MM.1S (cell line): Measurements from ENCODE around the gene SPRED2.

Source experiments
- DNase-seq: peaks from one replicate; pipeline ENCODE4 v3.0.0-alpha.2; 2015
- H2AFZ ChIP-seq: fragments of 300-600 bp; sonication (generic); 2 replicates; pipeline ENCODE4 v1.6.0; 2016; ENCODE audit warnings: antibody characterized with exemption, low read length
- H3F3A ChIP-seq: fragments of 300-600 bp; sonication (generic); 2 replicates; pipeline ENCODE4 v1.6.1; 2016; ENCODE audit warnings: mild to moderate bottlenecking, antibody characterized with exemption, low read length, moderate library complexity, mixed read lengths; ENCODE audit not compliant: insufficient read depth
- H3K27ac ChIP-seq: fragments of 300-600 bp; sonication (generic); 2 replicates; pipeline ENCODE4 v1.5.1; 2016; ENCODE audit warnings: mild to moderate bottlenecking, low read length
- H3K27me3 ChIP-seq: fragments of 300-600 bp; sonication (generic); replicated peaks from 2 replicates; pipeline ENCODE4 v1.6.0; 2016; ENCODE audit warnings: low read length; ENCODE audit not compliant: insufficient read depth
- H3K36me3 ChIP-seq: fragments of 300-600 bp; sonication (generic); replicated peaks from 2 replicates; pipeline ENCODE4 v1.6.1; 2016; ENCODE audit warnings: mild to moderate bottlenecking, low read length, mixed read lengths; ENCODE audit not compliant: insufficient read depth
- H3K4me1 ChIP-seq: fragments of 300-600 bp; sonication (generic); 2 replicates; pipeline ENCODE4 v1.6.1; 2016; ENCODE audit warnings: low read length, mixed read lengths
- H3K4me2 ChIP-seq: fragments of 300-600 bp; sonication (generic); 2 replicates; pipeline ENCODE4 v1.6.0; 2016; ENCODE audit warnings: low read depth, low read length
- H3K4me3 ChIP-seq: fragments of 300-600 bp; sonication (generic); 2 replicates; pipeline ENCODE4 v1.5.1; 2016; ENCODE audit warnings: low read length, mixed read lengths
- H3K79me2 ChIP-seq: fragments of 300-600 bp; sonication (generic); 2 replicates; pipeline ENCODE4 v1.6.1; 2016; ENCODE audit warnings: mixed run types, low read length, mixed read lengths
- H3K9ac ChIP-seq: fragments of 300-600 bp; sonication (generic); 2 replicates; pipeline ENCODE4 v1.6.1; 2016; ENCODE audit warnings: low read length, mixed read lengths
- H3K9me2 ChIP-seq: fragments of 300-600 bp; sonication (generic); replicated peaks from 2 replicates; pipeline ENCODE4 v1.6.1; 2016; ENCODE audit warnings: mild to moderate bottlenecking, low read length, mixed read lengths; ENCODE audit not compliant: insufficient read depth
- H3K9me3 ChIP-seq: fragments of 300-600 bp; sonication (generic); replicated peaks from 2 replicates; pipeline ENCODE4 v1.6.1; 2016; ENCODE audit warnings: mild to moderate bottlenecking, low read length, mixed read lengths; ENCODE audit not compliant: insufficient read depth
- H4K20me1 ChIP-seq: fragments of 300-600 bp; sonication (generic); 2 replicates; pipeline ENCODE4 v1.6.1; 2016; ENCODE audit warnings: mild to moderate bottlenecking, low read length, moderate library complexity, mixed read lengths; ENCODE audit not compliant: insufficient read depth
- EZH2 ChIP-seq: fragments of 300-600 bp; sonication (generic); optimal IDR thresholded peaks from 2 replicates; pipeline ENCODE3; 2017; ENCODE audit warnings: low read depth, mild to moderate bottlenecking, antibody characterized with exemption, low read length, mixed read lengths
- EZH2phosphoT487 ChIP-seq: fragments of 300-600 bp; sonication (generic); IDR thresholded peaks from 2 replicates; pipeline ENCODE4 v1.6.1; 2018; ENCODE audit warnings: antibody characterized with exemption, low read length
- TF ChIP-seq, protein P1 (sequence below): fragments of 300-600 bp; sonication (generic); IDR thresholded peaks from 2 replicates; pipeline ENCODE4 v1.5.1; 2016; ENCODE audit warnings: antibody characterized with exemption, low read length, mixed read lengths

Gene SPRED2

DNA sequence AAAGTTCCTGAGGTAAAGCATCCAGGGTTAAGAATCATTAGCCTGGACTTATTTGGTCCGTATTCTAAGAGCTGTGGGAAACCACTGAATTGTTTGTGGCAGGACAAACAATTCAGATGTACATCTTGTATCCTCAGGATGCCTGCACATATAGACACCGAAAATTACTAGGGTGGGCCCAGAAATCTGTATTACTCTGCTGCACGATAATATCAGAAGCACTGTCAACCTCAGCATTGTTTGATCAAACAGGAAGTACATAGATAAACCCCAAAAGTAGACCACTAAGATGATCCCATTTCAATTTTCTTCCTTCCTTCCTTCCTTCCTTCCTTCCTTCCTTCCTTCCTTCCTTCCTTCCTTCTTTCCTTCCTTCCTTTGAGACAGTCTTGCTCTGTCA is 34.2 kb upstream of the SPRED2 start:
- Histone ChIP-seq H3K27me3 (no peaks in the 10 kb centered on the region), H3K36me3 (no peaks in the 10 kb centered on the region), H3K27ac (no peak overlapping the region)

DNA sequence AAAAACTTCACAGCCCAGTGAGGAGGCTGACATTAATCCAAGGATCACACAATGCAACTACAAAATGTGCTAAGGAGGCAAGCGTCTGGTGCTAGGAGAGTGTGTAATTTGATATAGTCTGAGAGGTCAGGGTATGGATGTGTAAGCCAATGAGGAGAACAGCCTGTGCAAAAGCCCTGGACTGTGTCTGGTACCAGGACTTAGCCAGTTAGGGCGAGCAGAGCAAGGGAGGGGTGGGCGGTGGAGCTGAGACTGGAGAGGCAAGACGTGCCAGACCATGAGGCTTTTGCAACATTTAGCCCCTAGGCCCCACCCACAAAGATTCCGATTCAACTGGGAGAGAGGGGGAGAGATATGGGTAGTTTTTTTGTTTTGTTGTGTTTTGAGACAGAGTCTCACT is 33.5 kb upstream of the SPRED2 start:
- H3K9me2 ChIP-seq, result no peaks in the 10 kb centered on the region
- no peak overlapping the region for H2AFZ ChIP-seq
- no peak for DNase-seq
- TF ChIP-seq, protein P1, sequence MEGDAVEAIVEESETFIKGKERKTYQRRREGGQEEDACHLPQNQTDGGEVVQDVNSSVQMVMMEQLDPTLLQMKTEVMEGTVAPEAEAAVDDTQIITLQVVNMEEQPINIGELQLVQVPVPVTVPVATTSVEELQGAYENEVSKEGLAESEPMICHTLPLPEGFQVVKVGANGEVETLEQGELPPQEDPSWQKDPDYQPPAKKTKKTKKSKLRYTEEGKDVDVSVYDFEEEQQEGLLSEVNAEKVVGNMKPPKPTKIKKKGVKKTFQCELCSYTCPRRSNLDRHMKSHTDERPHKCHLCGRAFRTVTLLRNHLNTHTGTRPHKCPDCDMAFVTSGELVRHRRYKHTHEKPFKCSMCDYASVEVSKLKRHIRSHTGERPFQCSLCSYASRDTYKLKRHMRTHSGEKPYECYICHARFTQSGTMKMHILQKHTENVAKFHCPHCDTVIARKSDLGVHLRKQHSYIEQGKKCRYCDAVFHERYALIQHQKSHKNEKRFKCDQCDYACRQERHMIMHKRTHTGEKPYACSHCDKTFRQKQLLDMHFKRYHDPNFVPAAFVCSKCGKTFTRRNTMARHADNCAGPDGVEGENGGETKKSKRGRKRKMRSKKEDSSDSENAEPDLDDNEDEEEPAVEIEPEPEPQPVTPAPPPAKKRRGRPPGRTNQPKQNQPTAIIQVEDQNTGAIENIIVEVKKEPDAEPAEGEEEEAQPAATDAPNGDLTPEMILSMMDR, result no peak
- TF ChIP-seq EZH2phosphoT487 (no peak), EZH2 (no peak)
- H3K4me3 ChIP-seq, result no peak overlapping the region
- H3K79me2 ChIP-seq, result no peaks in the 10 kb centered on the region
- no peaks in the 10 kb centered on the region for H3K9me3 ChIP-seq
- no peak overlapping the region for H3K27ac ChIP-seq
- H3K4me1 ChIP-seq, result no peaks in the 10 kb centered on the region
- no peaks in the 10 kb centered on the region for H3K27me3 ChIP-seq
- H4K20me1 ChIP-seq, result no peaks in the 10 kb centered on the region
- no peaks in the 10 kb centered on the region for H3F3A ChIP-seq
- H3K4me2 ChIP-seq, result no peak overlapping the region
- H3K9ac ChIP-seq, result no peak overlapping the region
- H3K36me3 ChIP-seq, result no peaks in the 10 kb centered on the region

More for the DNA sequence above, 34.2 kb upstream of the SPRED2 start:
- no peak for DNase-seq
- no peak overlapping the region for H3K4me2 ChIP-seq
- no peaks in the 10 kb centered on the region for H4K20me1 ChIP-seq
- no peaks in the 10 kb centered on the region for H3K79me2 ChIP-seq
- no peak overlapping the region for H3K4me3 ChIP-seq
- H3K4me1 ChIP-seq, result no peaks in the 10 kb centered on the region
- H3K9me2 ChIP-seq, result no peaks in the 10 kb centered on the region
- H3F3A ChIP-seq, result no peaks in the 10 kb centered on the region
- no peak overlapping the region for H2AFZ ChIP-seq
- H3K9ac ChIP-seq, result no peak overlapping the region
- no peaks in the 10 kb centered on the region for H3K9me3 ChIP-seq
- TF ChIP-seq EZH2, result no peak
- no peak for TF ChIP-seq EZH2phosphoT487
- TF ChIP-seq, protein P1, result no peak

DNA sequence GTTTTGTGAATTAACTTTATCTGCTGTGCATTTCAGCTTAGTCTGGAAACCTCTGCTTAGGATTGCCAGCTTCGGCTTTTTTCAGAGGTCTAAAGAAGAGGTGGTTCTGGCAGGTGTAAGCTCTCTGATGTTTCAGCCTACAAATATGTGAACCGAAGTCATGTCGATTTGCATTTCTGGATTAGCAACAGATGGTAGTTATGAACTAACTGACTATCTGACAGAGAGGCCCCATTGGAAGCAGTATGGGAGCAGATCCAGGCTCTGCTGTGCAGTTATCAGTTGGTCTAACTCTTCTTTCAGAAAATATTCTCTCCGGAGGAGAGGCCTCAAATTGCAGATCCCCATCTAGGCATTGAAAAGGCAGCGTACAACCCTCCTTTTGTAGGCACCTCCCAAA is 32.7 kb upstream of the SPRED2 start:
- no peak for DNase-seq
- H3K9me3 ChIP-seq, result no peaks in the 10 kb centered on the region
- no peaks in the 10 kb centered on the region for H3K79me2 ChIP-seq
- H3K4me3 ChIP-seq, result no peak overlapping the region
- H3F3A ChIP-seq, result no peaks in the 10 kb centered on the region
- no peaks in the 10 kb centered on the region for H3K9me2 ChIP-seq
- H4K20me1 ChIP-seq, result no peaks in the 10 kb centered on the region
- H3K4me1 ChIP-seq, result no peaks in the 10 kb centered on the region
- H2AFZ ChIP-seq, result no peak overlapping the region
- H3K27ac ChIP-seq, result no peak overlapping the region
- no peaks in the 10 kb centered on the region for H3K36me3 ChIP-seq
- no peaks in the 10 kb centered on the region for H3K27me3 ChIP-seq
- H3K4me2 ChIP-seq, result no peak overlapping the region
- no peak overlapping the region for H3K9ac ChIP-seq
- TF ChIP-seq, protein P1, result no peak
- no peak for TF ChIP-seq EZH2phosphoT487
- no peak for TF ChIP-seq EZH2

DNA sequence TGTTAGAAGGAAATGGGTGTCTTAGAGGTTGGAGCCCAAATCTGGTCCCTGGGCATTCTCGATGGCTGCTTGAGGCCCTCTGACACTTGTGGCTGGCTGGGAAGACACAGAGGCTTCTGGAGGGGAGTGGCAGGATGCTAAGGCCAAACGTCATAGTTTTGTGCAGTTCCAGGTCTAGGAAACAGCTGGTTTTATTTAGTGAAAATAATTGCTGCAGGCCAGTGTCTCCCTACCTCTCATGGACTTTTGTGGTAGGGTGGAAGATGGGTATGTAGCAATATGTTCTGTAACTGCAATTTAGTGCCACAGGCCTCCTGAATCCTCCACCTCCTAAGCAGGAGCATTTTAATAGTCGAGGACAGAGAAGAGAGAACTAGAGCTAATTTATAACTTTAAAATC is 32.2 kb upstream of the SPRED2 start:
- Histone ChIP-seq H3K79me2 (no peaks in the 10 kb centered on the region), H4K20me1 (no peaks in the 10 kb centered on the region), H3K4me3 (no peak overlapping the region), H2AFZ (no peak overlapping the region), H3K27ac (no peak overlapping the region), H3K4me1 (no peaks in the 10 kb centered on the region), H3K9me3 (no peaks in the 10 kb centered on the region), H3K36me3 (no peaks in the 10 kb centered on the region), H3K9ac (no peak overlapping the region), H3K9me2 (no peaks in the 10 kb centered on the region), H3F3A (no peaks in the 10 kb centered on the region), H3K27me3 (no peaks in the 10 kb centered on the region), H3K4me2 (no peak overlapping the region)
- no peak for DNase-seq
- TF ChIP-seq EZH2phosphoT487, result no peak
- TF ChIP-seq, protein P1, result no peak
